ENCODE results near the gene NEDD4L.

Gene NEDD4L

DNA sequence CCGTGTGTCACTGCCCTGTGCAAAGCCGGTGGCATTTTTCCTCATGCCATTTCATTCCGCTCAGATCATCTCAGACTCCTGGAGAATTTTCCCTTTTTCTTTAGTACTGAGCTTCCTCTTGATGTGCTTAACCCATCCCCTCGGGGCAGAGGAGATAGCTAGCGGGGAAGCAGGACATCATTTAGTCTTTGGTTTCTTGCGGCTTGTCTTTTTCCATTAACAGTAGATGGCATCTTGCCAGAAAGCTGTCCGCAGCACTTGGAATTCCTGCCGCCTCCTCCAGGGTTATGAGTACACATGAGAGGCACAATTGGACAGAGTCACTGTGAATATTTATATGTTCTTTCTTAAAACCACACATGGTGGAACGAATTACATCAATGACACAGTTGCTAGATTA is 358.2 kb downstream of the NEDD4L start:
- no peaks in the 10 kb centered on the region for H3K27me3 ChIP-seq (ENCODE audit: low read length)
- no peaks in the 10 kb centered on the region for H3K79me2 ChIP-seq (ENCODE audit: insufficient read depth, low read length)
- no peak overlapping the region for H3K27ac ChIP-seq (ENCODE audit: low read depth, low read length)
- H4K20me1 ChIP-seq (ENCODE audit: low read depth, low read length), result no peaks in the 10 kb centered on the region
- H3K9me2 ChIP-seq (replicated peaks; ENCODE audit: insufficient read depth, low read length), result no peaks in the 10 kb centered on the region
- H3K9me3 ChIP-seq (ENCODE audit: insufficient read depth, low read length), result no peaks in the 10 kb centered on the region
- H3K4me3 ChIP-seq (ENCODE audit: insufficient read depth, low read length, poor library complexity, severe bottlenecking), result no peak overlapping the region
- no peak overlapping the region for H3K4me2 ChIP-seq (ENCODE audit: low read depth, low read length, poor library complexity, severe bottlenecking)
- TF ChIP-seq EZH2phosphoT487 (conservative IDR thresholded peaks at IDR 0.05; ENCODE audit: low read length), result no peak
- TF ChIP-seq, protein P1, sequence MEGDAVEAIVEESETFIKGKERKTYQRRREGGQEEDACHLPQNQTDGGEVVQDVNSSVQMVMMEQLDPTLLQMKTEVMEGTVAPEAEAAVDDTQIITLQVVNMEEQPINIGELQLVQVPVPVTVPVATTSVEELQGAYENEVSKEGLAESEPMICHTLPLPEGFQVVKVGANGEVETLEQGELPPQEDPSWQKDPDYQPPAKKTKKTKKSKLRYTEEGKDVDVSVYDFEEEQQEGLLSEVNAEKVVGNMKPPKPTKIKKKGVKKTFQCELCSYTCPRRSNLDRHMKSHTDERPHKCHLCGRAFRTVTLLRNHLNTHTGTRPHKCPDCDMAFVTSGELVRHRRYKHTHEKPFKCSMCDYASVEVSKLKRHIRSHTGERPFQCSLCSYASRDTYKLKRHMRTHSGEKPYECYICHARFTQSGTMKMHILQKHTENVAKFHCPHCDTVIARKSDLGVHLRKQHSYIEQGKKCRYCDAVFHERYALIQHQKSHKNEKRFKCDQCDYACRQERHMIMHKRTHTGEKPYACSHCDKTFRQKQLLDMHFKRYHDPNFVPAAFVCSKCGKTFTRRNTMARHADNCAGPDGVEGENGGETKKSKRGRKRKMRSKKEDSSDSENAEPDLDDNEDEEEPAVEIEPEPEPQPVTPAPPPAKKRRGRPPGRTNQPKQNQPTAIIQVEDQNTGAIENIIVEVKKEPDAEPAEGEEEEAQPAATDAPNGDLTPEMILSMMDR (IDR thresholded peaks at IDR 0.05; ENCODE audit: insufficient read depth, low read length, poor library complexity, severe bottlenecking), result no peak
- no peak overlapping the region for H2AFZ ChIP-seq (ENCODE audit: low read depth, low read length, severe bottlenecking)
- no peaks in the 10 kb centered on the region for H3K36me3 ChIP-seq (ENCODE audit: low read length)
- H3F3A ChIP-seq (ENCODE audit: insufficient read depth), result no peaks in the 10 kb centered on the region
- no peak overlapping the region for H3K9ac ChIP-seq (ENCODE audit: low read length)

DNA sequence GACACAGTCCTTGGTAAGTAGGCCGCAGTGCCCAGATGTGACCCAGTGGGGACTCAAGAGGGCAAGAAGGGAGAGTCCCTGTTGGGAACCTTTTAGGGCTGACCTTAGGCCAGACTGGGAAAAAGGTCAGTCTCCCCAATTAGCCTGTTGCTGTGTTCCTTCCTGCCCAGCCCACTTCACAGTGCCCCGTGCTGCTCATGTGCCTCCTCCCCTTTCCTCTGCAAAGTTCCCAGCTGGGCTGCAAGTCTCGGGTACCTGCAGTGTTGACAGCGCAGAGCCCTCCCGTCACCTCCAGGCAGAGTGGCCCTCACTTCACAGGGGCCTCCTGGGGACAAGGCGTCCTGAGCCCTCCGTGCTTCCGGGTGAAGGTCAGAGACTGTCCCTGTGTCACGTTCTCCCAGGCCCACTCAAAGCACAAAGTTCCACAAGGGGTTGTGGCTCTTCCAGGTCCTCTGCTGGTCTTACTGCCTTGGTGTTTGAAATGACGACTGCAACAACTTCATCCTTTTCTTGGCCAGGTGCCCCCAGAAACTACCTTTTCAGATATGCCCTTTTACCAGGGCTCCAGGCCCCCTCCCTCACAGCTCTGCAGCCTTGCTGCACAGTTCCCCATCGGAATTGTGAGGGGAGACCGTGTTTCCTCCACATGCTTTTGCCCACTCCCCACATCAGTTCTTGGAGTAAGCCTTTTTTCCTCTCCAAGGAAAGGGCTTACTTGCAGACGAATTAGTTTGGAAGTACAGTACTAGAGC is 359.1 kb downstream of the NEDD4L start:
- Histone ChIP-seq H3K9me3 (ENCODE audit: insufficient read depth, low read length) (no peaks in the 10 kb centered on the region), H2AFZ (ENCODE audit: low read depth, low read length, severe bottlenecking) (no peak overlapping the region), H3K9ac (ENCODE audit: low read length) (no peak overlapping the region), H3K36me3 (ENCODE audit: low read length) (no peaks in the 10 kb centered on the region), H3K9me2 (replicated peaks; ENCODE audit: insufficient read depth, low read length) (no peaks in the 10 kb centered on the region), H3K4me2 (ENCODE audit: low read depth, low read length, poor library complexity, severe bottlenecking) (no peak overlapping the region), H3K27me3 (ENCODE audit: low read length) (no peaks in the 10 kb centered on the region), H3K4me3 (ENCODE audit: insufficient read depth, low read length, poor library complexity, severe bottlenecking) (no peak overlapping the region), H3K27ac (ENCODE audit: low read depth, low read length) (no peak overlapping the region), H4K20me1 (ENCODE audit: low read depth, low read length) (no peaks in the 10 kb centered on the region), H3F3A (ENCODE audit: insufficient read depth) (no peaks in the 10 kb centered on the region), H3K79me2 (ENCODE audit: insufficient read depth, low read length) (no peaks in the 10 kb centered on the region)
- TF ChIP-seq, protein P1 (IDR thresholded peaks at IDR 0.05; ENCODE audit: insufficient read depth, low read length, poor library complexity, severe bottlenecking), result no peak
- no peak for TF ChIP-seq EZH2phosphoT487 (conservative IDR thresholded peaks at IDR 0.05; ENCODE audit: low read length)

DNA sequence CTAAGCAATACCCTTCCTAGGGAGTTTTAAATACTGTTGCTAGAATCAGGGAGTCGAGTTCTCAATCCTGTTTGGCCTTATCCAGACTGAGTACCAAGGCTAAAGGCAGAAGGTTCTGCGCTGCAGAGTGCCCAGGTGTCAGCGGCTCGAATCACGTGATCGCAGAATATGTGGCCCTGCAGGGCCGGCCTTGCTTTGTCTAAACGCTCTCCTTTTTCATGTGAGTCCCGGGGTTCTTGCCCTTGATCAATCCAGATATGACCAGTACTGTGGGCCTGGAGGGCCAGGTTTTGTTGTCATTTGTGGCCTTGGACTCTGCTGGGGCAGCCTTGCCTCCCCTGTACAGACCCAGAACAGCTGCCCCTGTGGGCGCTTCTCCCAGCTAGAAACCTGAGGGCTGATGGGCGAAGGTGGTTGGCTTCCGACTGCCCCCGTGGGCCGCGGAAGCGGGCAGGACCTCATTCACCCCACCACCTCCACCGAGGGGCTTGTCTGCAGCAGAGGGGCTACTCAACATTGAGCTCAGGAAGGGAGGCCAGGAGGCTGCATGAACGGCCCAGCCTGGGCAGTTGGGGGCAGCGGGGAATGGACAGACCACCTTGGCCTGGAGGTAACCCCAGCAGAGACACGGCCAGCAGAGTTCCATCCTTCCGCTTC is 359.9 kb downstream of the NEDD4L start:
- no peaks in the 10 kb centered on the region for H3K9me3 ChIP-seq (ENCODE audit: insufficient read depth, low read length)
- no peaks in the 10 kb centered on the region for H3K36me3 ChIP-seq (ENCODE audit: low read length)
- H3K27ac ChIP-seq (ENCODE audit: low read depth, low read length), result no peak overlapping the region
- no peaks in the 10 kb centered on the region for H4K20me1 ChIP-seq (ENCODE audit: low read depth, low read length)
- H3K27me3 ChIP-seq (ENCODE audit: low read length), result no peaks in the 10 kb centered on the region
- TF ChIP-seq, protein P1 (IDR thresholded peaks at IDR 0.05; ENCODE audit: insufficient read depth, low read length, poor library complexity, severe bottlenecking), result no peak
- TF ChIP-seq EZH2phosphoT487 (conservative IDR thresholded peaks at IDR 0.05; ENCODE audit: low read length), result no peak
- no peaks in the 10 kb centered on the region for H3K9me2 ChIP-seq (replicated peaks; ENCODE audit: insufficient read depth, low read length)
- no peaks in the 10 kb centered on the region for H3F3A ChIP-seq (ENCODE audit: insufficient read depth)
- no peak overlapping the region for H2AFZ ChIP-seq (ENCODE audit: low read depth, low read length, severe bottlenecking)
- H3K79me2 ChIP-seq (ENCODE audit: insufficient read depth, low read length), result no peaks in the 10 kb centered on the region
- H3K4me2 ChIP-seq (ENCODE audit: low read depth, low read length, poor library complexity, severe bottlenecking), result no peak overlapping the region
- no peak overlapping the region for H3K9ac ChIP-seq (ENCODE audit: low read length)
- H3K4me3 ChIP-seq (ENCODE audit: insufficient read depth, low read length, poor library complexity, severe bottlenecking), result no peak overlapping the region
